WI38 (cell line): ENCODE results near the gene COL4A1.

ENCODE experiments used
- H3K4me3 ChIP-seq: 2 replicates; pipeline ENCODE4 v1.5.1; 2011; ENCODE audit warnings: low read depth, mild to moderate bottlenecking, control low read depth, low read length
- TF ChIP-seq, protein P1 (sequence below): IDR thresholded peaks from 2 replicates; pipeline ENCODE4 v1.5.1; 2012; ENCODE audit warnings: low read depth, mild to moderate bottlenecking, control low read depth, low read length

Gene COL4A1

DNA sequence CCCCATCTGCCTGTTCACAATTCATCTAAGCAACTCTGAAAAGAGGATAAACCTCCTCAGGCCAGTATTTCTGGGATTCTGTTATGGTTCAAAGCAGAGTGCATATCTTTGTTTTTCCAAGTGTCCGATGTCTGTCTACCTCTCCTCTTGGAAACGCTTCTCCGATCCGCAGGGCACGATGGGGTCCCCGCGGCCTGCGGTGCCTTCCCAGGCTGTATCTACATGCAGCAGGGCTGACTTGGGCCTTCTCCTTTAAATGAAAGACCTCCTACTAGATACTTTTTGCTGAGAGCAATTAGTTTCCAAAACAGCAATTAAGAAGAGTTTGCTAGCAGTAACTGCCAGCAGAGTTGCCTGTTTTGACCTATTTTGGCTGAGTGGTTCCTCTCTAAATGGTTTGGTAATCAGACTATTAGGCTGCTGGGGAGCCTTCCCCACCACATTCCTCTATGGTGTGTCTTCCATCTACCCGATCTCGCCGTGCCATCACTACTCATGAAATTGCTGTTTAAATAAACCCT lies 23.6 kb upstream of the COL4A1 start:
- peak overlapping the region; percentile 37 for H3K4me3 ChIP-seq

DNA sequence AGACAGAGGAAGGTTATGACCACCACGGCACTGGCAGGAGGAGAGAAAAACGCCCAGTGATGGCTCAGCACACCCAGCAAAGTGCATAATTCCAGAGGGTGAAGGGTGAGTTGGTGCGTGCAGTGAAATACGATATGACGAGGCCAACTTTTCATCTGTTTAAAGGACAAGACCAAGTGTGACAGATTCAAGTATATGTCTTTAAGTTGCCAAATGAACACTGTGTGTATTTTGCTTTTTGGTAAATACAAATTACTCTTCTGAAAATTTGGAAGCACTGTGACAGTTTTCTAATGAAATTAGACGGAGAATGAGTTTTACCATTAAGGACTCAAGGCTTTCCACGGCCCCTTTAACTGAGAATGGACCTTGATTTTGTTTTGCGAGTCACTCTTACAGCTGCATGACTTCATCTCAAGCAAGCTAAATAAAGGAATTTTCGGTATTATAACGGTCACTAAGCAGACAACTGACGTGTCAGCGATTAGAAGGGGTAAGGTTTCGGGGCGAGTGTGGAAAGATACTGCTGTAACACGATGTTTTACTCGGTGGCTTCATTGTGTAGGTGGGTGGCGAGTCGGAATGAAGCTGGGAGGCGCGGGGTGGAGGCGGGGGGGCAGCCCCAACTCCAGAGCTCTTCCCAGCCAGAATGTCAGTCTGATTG lies 23.0 kb upstream of the COL4A1 start:
- TF ChIP-seq, protein P1, sequence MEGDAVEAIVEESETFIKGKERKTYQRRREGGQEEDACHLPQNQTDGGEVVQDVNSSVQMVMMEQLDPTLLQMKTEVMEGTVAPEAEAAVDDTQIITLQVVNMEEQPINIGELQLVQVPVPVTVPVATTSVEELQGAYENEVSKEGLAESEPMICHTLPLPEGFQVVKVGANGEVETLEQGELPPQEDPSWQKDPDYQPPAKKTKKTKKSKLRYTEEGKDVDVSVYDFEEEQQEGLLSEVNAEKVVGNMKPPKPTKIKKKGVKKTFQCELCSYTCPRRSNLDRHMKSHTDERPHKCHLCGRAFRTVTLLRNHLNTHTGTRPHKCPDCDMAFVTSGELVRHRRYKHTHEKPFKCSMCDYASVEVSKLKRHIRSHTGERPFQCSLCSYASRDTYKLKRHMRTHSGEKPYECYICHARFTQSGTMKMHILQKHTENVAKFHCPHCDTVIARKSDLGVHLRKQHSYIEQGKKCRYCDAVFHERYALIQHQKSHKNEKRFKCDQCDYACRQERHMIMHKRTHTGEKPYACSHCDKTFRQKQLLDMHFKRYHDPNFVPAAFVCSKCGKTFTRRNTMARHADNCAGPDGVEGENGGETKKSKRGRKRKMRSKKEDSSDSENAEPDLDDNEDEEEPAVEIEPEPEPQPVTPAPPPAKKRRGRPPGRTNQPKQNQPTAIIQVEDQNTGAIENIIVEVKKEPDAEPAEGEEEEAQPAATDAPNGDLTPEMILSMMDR: no peak

More for the DNA sequence above, 23.6 kb upstream of the COL4A1 start:
- TF ChIP-seq, protein P1: no peak

DNA sequence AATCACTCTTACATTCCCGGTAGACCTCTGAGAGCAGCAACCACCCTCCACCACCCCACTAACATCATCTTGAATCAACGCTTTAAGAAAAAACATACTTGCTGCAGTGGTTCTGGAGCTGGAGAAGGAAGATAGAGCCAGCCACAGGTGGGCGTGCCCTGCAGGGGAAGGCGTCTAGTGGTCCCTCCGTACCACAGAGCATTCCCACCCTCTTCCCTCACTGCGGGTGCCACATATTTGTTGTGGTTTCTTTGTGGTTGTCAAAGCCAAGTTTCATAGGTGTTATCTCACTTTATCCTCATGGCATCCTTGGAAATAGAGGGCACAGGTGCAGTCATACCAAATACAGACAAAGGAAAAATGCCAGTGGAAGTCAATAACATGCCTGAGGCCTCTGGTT lies 22.3 kb upstream of the COL4A1 start:
- TF ChIP-seq, protein P1: no peak
- peak overlapping the region; percentile 43 for H3K4me3 ChIP-seq

More for the DNA sequence above, 23.0 kb upstream of the COL4A1 start:
- H3K4me3 ChIP-seq: peak overlapping the region; percentile 43

DNA sequence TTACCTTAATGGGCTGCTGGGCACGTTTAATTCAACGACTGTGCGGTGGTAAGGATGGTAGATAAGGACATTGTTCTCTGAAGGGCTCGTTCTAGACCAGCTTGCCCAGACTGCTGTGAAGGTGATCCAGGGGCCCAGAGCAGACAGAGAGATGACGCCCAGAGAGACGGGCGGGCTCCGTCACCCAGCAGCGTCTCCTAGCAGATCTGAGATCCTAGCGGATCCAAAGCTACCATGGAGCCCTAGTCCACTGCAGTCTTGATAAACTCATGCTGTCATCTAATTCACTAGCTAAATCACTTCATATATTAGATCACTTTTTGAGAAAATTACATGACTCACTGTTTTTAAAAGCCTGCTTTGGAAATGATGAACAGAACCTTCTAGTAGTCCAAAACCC lies 21.6 kb upstream of the COL4A1 start:
- TF ChIP-seq, protein P1: no peak
- no peak overlapping the region for H3K4me3 ChIP-seq

- no peak overlapping the region for H3K4me3 ChIP-seq
Measured at GRCh38 chr13:110327051-110327721, 20.2 kb upstream of the COL4A1 start.

DNA sequence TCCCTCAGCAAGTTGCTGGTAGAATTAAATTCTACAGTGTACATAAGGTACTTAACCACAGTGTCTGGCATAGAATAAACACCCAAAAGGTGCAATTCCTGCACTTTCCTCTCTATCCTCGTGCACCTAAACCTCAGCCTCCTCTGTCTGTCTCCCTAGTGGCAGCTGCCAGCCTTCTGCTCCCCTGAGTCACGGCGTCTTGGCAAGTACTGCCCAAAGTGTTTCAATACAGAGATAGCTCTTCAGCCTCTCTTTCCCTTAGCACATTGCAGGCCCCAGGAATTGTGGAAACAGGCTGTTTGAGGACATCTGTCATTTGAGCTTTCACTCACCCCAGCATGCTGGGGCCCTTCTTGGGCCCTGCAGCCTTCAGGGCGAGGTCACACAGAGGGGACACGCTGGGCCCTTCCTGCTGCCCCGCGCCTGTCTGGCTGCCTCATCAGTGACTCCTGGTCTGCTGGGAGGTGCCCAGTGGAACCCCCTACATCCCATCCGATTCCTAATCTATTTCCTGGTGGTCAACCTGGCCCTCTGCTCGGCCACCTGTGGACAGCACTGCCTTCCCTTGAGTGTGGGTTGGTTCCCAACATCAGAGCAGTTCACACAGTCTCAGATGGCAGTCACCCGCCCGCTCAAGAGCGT lies 19.4 kb upstream of the COL4A1 start:
- TF ChIP-seq, protein P1: no peak
- no peak overlapping the region for H3K4me3 ChIP-seq

More at GRCh38 chr13:110327051-110327721, 20.2 kb upstream of the COL4A1 start:
- TF ChIP-seq, protein P1: no peak
